Stimulated activated naive CD8-positive, alpha-beta T cell treated with anti-CD3 and anti-CD28 coated beads, Interleukin-15, Interleukin-2, amounts not matched to agents 100 U/mL and 50 U/mL, for 24 hours (primary cell): ENCODE data around the gene SPATA31E1.

ENCODE experiments used
- ATAC-seq: fragments of 150-1000 bp; cut with Tn5 transposase; one replicate; pipeline ENCODE4 v1.10.0; 2021
- DNase-seq: peaks from one replicate; pipeline ENCODE4 v3.0.0; 2021

Gene SPATA31E1

GRCh38 chr9:87863882-87864465, 18.7 kb upstream of the SPATA31E1 start:
- no peak for ATAC-seq
- DNase-seq = no peak

DNA sequence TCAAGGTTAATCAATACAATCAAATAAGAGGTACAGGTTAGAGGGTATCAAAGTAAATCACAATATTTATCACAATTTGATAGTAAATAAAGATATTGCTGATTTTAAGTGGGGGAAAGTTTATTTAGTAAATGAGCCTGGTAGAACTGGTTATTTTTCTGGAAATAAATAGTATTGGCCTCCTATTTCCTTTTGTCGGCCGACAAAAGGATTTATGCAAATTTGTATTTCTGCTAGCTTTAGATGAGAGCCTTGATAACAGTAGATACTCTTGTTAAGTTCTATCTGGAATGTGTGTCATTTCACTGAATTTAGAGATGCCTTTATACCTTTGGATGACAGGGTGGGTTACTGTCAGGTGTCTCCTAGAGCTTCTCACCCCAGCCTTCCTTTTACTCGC, 17.8 kb upstream of the SPATA31E1 start:
- ATAC-seq (no peak), DNase-seq (no peak)

- ATAC-seq = no peak
- no peak for DNase-seq
These were observed 17.1 kb upstream of the SPATA31E1 start for GRCh38 chr9:87865626-87866025.

DNA sequence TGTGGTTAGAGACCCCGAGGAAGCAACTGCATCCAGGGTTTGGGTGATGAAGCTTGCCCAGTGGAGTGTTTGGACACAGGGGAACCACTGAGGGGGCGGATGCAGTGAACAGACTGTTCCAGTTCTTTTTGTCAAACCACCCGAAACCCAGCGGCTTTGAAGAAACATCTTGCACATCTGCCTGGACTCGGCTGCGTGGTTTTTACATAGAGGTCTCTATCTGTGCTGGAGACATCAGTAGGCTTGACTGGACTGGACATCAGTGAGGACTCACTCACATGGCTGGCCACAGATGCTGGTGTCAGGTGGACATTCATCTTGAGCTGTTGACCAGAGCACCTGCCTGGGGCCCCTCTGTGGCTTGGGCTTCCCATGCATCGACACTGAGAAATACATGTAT, 15.3 kb upstream of the SPATA31E1 start:
- DNase-seq (no peak), ATAC-seq (no peak)

GRCh38 chr9:87868175-87868574, 14.5 kb upstream of the SPATA31E1 start:
- ATAC-seq = no peak
- DNase-seq = no peak

- no peak for DNase-seq
- no peak for ATAC-seq
These were observed 14.0 kb upstream of the SPATA31E1 start for GRCh38 chr9:87868635-87869034.

- DNase-seq (no peak), ATAC-seq (no peak)
These were observed 13.6 kb upstream of the SPATA31E1 start for GRCh38 chr9:87869082-87869481.

- ATAC-seq (no peak), DNase-seq (no peak)
These were observed 11.1 kb upstream of the SPATA31E1 start for GRCh38 chr9:87871425-87872078.

DNA sequence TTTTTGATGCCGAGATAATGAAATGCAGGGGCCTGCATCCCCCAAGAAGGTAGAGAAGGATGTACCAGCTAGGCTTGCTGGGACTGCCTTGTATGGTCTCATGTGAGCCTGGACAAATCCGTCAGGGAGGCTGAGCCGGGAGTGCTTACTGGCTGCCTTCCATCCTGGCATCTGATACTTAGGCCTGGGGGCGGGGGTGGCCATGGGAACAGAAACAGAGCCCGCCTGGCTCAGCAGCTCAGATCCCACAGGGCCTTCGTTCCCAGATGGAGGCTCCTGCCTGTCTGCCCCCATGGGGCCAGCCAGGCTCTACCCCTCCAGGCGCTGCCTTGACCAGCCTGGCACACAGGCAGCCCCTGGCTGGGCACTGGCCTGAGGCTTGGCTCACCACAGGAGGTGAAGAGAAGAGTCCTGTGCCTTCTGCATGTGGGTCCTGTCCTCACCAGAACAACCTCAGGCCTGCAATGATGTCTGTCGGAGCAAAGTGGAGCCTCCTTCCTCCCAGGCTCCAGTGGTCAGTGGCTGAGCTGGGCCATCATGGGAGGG, 10.5 kb upstream of the SPATA31E1 start:
- DNase-seq (no peak), ATAC-seq (no peak)

- ATAC-seq (no peak), DNase-seq (no peak)
These were observed 8.9 kb upstream of the SPATA31E1 start for GRCh38 chr9:87873607-87874303.

DNA sequence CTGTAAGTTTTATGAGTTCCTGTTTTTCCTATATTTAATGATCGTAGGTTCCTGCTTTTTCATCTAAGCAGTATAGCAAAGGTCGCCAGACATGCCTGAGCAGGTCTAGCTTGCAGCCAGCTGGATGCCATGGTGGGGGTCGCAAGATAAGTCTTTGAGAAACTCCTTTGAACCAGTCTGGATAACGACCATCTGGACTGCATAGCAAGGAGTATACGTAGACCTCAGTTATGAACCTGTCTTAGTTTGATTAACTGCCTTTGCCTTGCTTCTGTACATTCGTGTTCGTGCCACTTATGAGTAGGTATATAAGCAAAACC, 8.4 kb upstream of the SPATA31E1 start:
- no peak for DNase-seq
- ATAC-seq = no peak

GRCh38 chr9:87875060-87875459, 7.6 kb upstream of the SPATA31E1 start:
- DNase-seq (no peak), ATAC-seq (no peak)

DNA sequence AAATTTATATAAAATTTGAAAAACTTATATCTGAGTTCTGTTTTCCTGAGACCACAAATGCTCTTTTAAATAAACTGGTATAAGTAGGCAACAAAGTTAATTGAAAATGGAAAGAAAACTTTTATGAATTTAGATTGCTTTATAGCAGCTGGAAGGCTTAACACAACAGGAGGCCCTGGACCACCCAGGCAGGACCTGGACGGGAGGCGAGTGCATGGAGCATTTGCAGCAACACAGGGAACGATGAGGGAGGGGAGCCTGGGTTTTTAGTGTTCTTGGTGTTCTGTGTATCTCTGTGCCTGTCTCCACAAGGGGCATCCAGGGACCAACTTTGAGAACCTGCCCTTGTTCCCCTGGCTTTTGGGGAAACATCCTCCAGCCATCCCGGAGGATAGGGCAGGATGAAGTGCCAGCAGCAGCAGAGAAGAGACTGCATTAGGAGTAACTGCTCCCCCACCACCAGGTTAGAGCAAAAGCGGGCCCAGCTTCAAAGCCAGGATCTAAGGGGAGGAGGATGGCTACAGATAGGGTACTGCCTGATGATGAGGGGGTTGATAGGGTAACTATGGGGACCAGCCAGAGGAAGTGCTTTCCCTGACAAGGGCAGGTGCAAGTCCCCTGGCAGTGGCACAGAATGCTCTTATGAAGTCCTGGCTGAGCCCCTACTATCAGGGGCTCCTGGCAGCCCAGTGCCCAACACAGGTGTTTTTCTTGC, 6.7 kb upstream of the SPATA31E1 start:
- DNase-seq (no peak), ATAC-seq (no peak)

- no peak for DNase-seq
- no peak for ATAC-seq
These were observed 6.0 kb upstream of the SPATA31E1 start for GRCh38 chr9:87876708-87877107.

DNA sequence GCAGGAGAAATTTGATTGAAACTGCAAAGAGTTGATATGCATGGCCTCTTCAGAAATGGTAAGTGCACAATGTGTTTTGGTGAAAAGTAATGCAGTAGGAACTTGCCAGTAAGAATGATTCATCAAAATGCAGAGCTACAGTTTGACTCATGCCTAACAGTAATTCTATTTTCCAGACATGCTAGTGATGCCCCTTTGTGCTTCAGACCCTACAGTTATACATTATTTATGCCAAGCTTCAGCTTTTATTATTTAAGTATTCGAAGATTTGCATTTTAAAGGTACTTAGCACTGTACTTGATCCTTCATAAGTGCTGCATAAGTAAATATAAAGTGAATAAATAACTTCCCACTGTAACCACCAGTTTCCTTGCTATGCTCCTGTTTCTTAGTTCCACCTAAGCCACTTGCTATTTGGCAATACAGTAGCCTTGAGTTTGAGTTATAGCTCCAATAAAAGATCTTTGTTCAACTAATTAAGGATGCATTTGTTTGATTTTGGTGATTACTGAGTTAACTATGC, 3.6 kb upstream of the SPATA31E1 start:
- ATAC-seq = no peak
- DNase-seq = no peak

DNA sequence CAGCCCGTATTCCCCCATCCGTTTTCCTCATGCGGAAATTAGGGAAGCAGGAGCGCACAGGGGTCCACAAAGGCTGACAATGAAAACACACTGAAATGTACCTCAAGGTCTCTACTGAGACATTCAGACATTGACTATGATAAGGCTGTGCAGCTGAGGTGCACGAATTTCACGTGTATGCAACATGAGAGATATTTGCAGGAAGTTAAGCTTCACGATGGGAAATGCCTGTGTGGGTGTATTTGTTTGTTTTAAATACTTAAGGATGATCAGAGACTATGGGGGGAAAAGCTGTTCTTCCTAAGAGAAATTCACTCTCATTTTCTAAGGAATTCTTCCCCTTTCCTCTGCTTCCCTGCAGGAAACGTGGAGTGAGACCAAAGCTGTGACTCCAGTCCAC, 2.6 kb upstream of the SPATA31E1 start:
- DNase-seq (no peak), ATAC-seq (no peak)

- no peak for ATAC-seq
- no peak for DNase-seq
These were observed 2.0 kb upstream of the SPATA31E1 start for GRCh38 chr9:87880683-87881082.

DNA sequence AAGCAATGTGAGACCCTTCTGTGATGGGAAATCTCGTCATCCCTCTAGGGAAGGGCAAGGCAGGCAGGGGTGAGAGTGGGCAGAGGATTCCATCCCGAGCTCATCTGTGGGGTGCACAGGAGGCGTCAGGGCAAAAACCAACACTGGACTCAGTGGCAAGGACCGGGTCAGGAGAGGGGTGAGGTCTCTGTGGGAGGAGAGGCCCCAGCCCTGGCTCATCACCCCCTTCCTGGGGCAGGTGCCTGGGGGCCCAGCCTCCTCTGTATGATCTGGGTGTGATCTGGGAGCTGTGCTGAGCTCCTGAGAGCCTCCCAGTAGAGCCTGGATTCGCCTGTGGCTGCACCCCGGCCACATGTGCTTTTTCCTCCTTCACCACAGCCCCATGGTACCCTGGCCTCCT, 597 bp downstream of the SPATA31E1 start:
- ATAC-seq (no peak), DNase-seq (no peak)

DNA sequence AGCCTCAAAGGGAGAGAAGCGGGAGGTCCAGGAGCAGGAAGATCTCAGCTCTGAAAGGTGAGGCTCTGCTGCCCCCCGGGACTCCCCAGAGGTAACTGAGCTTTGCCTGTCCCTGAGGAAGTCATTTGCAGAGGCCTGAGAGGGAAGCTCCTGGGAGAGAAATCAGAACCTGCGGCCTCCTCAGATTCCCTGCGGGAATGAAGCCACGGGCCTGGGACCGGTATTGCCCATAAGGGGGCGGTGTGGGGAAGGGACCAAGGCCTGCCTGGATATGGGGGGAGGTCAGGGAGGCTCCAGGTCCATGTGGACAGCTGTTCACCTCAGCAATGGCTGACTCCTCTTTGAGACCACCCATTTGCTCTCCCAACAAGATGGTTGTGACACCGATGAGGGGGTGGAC, 1.3 kb downstream of the SPATA31E1 start:
- ATAC-seq (no peak), DNase-seq (no peak)

DNA sequence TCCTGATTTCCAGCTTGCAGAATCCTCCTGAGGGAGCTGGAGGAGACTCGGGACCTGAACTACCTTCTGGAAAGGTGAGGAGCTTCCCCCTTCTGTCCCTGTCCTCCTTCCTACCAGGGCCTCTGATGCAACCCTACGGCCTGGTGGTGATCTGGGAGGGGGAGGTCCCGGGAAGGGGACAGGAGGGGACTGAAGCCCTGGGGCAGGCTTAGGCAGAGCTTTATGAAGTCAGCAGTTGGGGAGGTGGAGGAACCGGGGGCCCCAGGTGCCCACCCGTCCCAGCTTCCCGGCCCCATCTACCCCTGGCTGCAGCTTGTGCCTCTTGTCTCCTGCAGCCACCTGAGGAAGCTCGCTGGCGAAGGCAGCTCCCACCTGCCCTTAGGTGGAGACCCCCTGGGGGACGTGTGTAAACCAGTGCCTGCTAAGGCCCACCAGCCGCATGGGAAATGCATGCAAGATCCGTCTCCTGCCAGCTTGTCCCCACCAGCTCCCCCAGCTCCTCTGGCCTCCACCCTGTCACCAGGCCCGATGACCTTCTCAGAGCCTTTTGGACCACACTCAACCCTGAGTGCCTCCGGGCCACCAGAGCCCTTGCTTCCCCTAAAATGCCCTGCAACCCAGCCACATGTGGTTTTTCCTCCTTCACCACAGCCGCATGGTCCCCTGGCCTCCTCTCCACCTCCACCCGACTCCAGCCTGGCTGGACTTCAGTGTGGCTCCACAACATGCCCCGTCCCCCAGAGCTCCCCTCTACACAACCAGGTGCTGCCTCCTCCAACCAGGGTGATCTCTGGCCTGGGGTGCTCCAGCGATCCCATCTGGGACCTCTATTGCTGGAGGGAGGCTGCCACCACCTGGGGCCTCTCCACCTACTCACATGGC, 2.1 kb downstream of the SPATA31E1 start:
- no peak for DNase-seq
- no peak for ATAC-seq

DNA sequence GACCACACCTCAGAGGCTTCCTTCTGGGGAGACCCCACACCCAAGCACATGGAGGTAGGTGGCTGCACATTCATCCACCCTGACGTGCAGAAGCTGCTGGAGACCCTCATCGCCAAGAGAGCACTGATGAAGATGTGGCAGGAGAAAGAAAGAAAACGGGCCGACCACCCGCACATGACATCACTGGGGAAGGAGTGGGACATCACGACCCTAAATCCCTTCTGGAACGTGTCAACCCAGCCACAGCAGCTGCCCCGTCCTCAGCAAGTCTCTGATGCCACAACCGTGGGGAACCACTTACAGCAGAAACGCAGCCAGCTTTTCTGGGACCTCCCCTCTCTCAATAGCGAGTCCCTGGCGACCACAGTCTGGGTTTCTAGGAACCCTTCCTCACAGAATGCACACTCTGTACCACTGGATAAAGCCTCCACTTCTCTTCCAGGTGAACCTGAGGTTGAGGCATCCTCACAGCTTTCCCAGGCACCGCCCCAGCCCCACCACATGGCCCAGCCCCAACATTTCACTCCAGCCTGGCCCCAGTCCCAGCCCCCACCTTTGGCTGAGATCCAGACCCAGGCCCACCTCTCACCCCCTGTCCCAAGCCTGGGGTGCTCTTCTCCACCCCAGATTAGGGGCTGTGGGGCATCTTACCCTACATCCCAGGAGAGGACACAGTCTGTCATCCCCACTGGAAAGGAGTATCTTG, 3.0 kb downstream of the SPATA31E1 start:
- DNase-seq = no peak
- no peak for ATAC-seq
